ENCODE measurements around the gene LEKR1. TPM values are rescaled to one million over a fixed set of nuclear protein-coding genes. Genes with fewer than 3 reads are reported as not detected.
"Not testable (repeated sequence)": the region's sequence is repeated elsewhere in the genome, so short reads cannot be mapped to it uniquely, and the experiment has no call there.

Gene LEKR1
- total RNA-seq, 2 experiments from 2014 or later, result 1.4 to 1.6 TPM

DNA sequence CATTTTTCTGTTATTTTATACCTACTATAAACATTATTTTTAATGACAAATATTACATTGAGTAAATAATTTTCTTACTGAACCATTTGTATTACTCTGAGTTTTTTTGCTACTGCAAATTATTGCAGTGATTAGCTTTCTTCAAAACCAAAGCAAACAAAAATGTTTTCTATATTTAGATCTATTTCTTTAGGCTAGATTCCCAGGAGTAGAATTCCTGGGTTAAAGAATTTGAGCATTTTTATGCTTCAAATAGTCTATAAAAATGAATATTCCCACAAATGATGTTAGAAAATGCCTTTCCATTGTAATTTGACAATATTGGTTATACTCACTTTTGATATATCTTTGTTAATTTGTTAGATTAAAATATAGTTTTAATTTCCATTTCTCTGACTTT lies 76.8 kb downstream of the LEKR1 start:
- POLR2A ChIA-PET, result no interaction called here
- Mint-ChIP-seq H3K9me3 (no peaks in the 10 kb centered on the region), H3K4me3 (no peak overlapping the region), H3K27me3 (peaks cover 6% of the 10 kb centered on the region), H3K4me1 (no peaks in the 10 kb centered on the region), H3K36me3 (ENCODE audit: low read depth) (no peaks in the 10 kb centered on the region), H3K27ac (no peak overlapping the region)
- no peak for DNase-seq
- CTCF ChIA-PET, result no interaction called here

GRCh38 chr3:156906275-156906674 lies 80.1 kb downstream of the LEKR1 start:
- CTCF ChIA-PET, result no interaction called here
- Mint-ChIP-seq H3K9me3 (no peaks in the 10 kb centered on the region), H3K27ac (no peak overlapping the region)

DNA sequence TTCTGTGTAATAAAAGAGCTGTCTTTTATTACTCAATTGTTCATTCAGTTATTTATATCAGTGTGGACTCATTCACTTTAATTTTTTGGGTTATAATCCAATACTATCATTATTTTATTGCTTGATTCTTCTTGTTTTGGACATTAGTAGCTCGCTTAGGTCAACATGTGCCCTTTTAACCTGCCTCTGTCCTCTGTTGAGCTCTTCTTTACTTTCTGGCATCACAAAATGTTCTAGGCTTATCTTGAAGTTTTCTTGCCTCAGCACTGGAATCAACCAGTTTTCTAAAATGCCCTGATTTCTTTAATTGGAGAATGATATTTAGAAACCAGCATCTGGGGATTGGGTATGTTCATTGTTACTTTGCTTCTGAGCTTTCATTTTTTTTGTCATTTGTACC lies 82.2 kb downstream of the LEKR1 start:
- Mint-ChIP-seq H3K27ac (no peak overlapping the region), H3K36me3 (ENCODE audit: low read depth) (no peaks in the 10 kb centered on the region), H3K4me3 (no peak overlapping the region), H3K4me1 (no peaks in the 10 kb centered on the region), H3K27me3 (peaks cover 6% of the 10 kb centered on the region), H3K9me3 (no peaks in the 10 kb centered on the region)
- CTCF ChIA-PET, result no interaction called here
- POLR2A ChIA-PET, result no interaction called here
- no peak for DNase-seq

More at GRCh38 chr3:156906275-156906674, 80.1 kb downstream of the LEKR1 start:
- Mint-ChIP-seq H3K4me1 (no peaks in the 10 kb centered on the region), H3K36me3 (ENCODE audit: low read depth) (no peaks in the 10 kb centered on the region), H3K4me3 (no peak overlapping the region), H3K27me3 (peaks cover 6% of the 10 kb centered on the region)
- POLR2A ChIA-PET, result no interaction called here
- DNase-seq, result no peak

GRCh38 chr3:156910022-156910421 lies 83.9 kb downstream of the LEKR1 start:
- H3K4me1 Mint-ChIP-seq, result no peaks in the 10 kb centered on the region
- ChIA-PET CTCF (no interaction called here), POLR2A (no interaction called here)
- H3K4me3 Mint-ChIP-seq, result no peak overlapping the region
- peaks cover 2% of the 10 kb centered on the region for H3K9me3 Mint-ChIP-seq
- H3K36me3 Mint-ChIP-seq (ENCODE audit: low read depth), result no peaks in the 10 kb centered on the region
- peaks cover 6% of the 10 kb centered on the region for H3K27me3 Mint-ChIP-seq
- DNase-seq, result no peak
- H3K27ac Mint-ChIP-seq, result no peak overlapping the region

- H3K4me3 Mint-ChIP-seq; H3K36me3 Mint-ChIP-seq (ENCODE audit: low read depth); POLR2A ChIA-PET; H3K9me3 Mint-ChIP-seq; H3K4me1 Mint-ChIP-seq; H3K27ac Mint-ChIP-seq; DNase-seq; H3K27me3 Mint-ChIP-seq; CTCF ChIA-PET: not testable (repeated sequence)
Observed at GRCh38 chr3:156910831-156911230, 84.7 kb downstream of the LEKR1 start.

- H3K4me3 Mint-ChIP-seq; H3K4me1 Mint-ChIP-seq; H3K9me3 Mint-ChIP-seq; H3K27me3 Mint-ChIP-seq; POLR2A ChIA-PET; H3K27ac Mint-ChIP-seq; DNase-seq; CTCF ChIA-PET; H3K36me3 Mint-ChIP-seq (ENCODE audit: low read depth): not testable (repeated sequence)
Observed at GRCh38 chr3:156914300-156914699, 88.1 kb downstream of the LEKR1 start.

GRCh38 chr3:156915372-156915771 lies 89.2 kb downstream of the LEKR1 start:
- ChIA-PET POLR2A (no interaction called here), CTCF (no interaction called here)
- Mint-ChIP-seq H3K36me3 (ENCODE audit: low read depth) (no peaks in the 10 kb centered on the region), H3K9me3 (peaks cover 6% of the 10 kb centered on the region), H3K27me3 (no peaks in the 10 kb centered on the region), H3K4me1 (no peaks in the 10 kb centered on the region), H3K4me3 (no peak overlapping the region), H3K27ac (no peak overlapping the region)
- no peak for DNase-seq

- Mint-ChIP-seq H3K27ac (no peak overlapping the region), H3K36me3 (ENCODE audit: low read depth) (no peaks in the 10 kb centered on the region), H3K27me3 (no peaks in the 10 kb centered on the region), H3K4me1 (no peaks in the 10 kb centered on the region), H3K9me3 (peaks cover 6% of the 10 kb centered on the region), H3K4me3 (no peak overlapping the region)
- POLR2A ChIA-PET, result no interaction called here
- CTCF ChIA-PET, result no interaction called here
- no peak for DNase-seq
Observed at GRCh38 chr3:156918746-156919145, 92.6 kb downstream of the LEKR1 start.

DNA sequence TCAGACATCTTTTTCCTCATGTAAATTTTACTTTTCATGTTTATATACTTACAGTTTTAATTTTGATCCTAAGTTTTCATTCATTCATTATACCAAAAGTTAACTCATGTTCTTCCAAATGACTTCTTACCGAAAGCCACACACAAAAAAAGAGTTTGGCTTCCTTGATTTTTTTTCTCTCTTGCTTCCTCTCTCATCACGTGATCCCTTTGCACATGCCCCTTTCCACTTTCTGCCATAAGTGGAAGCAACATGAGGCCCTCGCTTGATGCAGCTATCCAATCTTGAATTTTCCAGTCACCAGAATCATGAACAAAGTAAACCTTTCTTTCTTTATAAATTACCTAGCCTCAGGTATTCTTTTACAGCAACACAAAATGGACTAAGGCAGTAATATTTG lies 93.7 kb downstream of the LEKR1 start:
- Mint-ChIP-seq H3K9me3 (peaks cover 6% of the 10 kb centered on the region), H3K4me3 (no peak overlapping the region), H3K36me3 (ENCODE audit: low read depth) (no peaks in the 10 kb centered on the region), H3K27me3 (no peaks in the 10 kb centered on the region), H3K27ac (no peak overlapping the region), H3K4me1 (no peaks in the 10 kb centered on the region)
- ChIA-PET POLR2A (no interaction called here), CTCF (no interaction called here)
- DNase-seq, result no peak

DNA sequence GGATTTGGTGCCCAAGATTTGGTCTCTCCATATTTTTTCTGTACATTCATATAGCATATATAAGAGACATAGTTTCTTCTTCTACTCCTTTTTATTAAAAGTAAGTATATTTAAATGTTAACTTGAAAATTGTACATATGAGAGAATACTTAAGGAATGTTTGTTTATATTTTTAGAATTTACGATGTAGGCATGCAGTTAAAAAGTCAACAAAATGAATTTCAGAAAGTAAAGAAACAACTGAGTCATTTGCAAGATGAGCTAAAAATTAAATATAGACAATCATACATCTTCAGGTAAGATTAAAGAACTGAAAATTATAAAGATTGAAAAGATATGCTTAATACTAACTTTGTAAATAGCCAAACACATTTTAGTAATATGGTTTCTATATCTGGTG lies 94.2 kb downstream of the LEKR1 start:
- CTCF ChIA-PET, result no interaction called here
- Mint-ChIP-seq H3K4me3 (no peak overlapping the region), H3K9me3 (peaks cover 3% of the 10 kb centered on the region)

DNA sequence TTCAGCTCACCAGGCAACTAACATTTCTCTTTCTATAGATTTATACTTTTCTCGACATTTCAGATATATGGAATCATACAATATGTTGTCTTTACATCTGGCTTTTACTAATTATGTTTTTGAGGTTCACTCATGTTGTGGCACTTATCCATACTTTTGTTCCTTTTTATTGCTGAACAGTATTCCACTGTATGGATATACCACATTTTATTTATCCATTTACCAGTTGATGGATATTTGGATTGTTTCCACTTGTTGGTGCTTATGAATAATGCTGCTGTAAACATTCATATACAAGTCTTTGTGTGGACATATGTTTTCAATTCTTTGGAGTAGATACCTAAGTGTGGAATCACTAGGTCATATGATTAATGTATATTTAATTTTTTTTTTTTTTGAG lies 97.2 kb downstream of the LEKR1 start:
- CTCF ChIA-PET, result no interaction called here
- Mint-ChIP-seq H3K36me3 (ENCODE audit: low read depth) (no peaks in the 10 kb centered on the region), H3K27me3 (no peaks in the 10 kb centered on the region), H3K4me3 (no peak overlapping the region), H3K9me3 (no peaks in the 10 kb centered on the region), H3K27ac (no peak overlapping the region), H3K4me1 (no peaks in the 10 kb centered on the region)
- POLR2A ChIA-PET, result no interaction called here
- DNase-seq, result no peak

More for the DNA sequence above, 94.2 kb downstream of the LEKR1 start:
- POLR2A ChIA-PET, result no interaction called here
- H3K36me3 Mint-ChIP-seq (ENCODE audit: low read depth), result no peaks in the 10 kb centered on the region
- H3K4me1 Mint-ChIP-seq, result no peaks in the 10 kb centered on the region
- H3K27me3 Mint-ChIP-seq, result no peaks in the 10 kb centered on the region
- no peak for DNase-seq
- H3K27ac Mint-ChIP-seq, result no peak overlapping the region

GRCh38 chr3:156938724-156939123 lies 112.6 kb downstream of the LEKR1 start:
- CTCF ChIA-PET, result no interaction called here
- no peaks in the 10 kb centered on the region for H3K9me3 Mint-ChIP-seq
- DNase-seq, result no peak
- H3K4me1 Mint-ChIP-seq, result no peaks in the 10 kb centered on the region
- H3K27ac Mint-ChIP-seq, result no peak overlapping the region
- peaks cover 16% of the 10 kb centered on the region for H3K27me3 Mint-ChIP-seq
- no peak overlapping the region for H3K4me3 Mint-ChIP-seq
- POLR2A ChIA-PET, result interaction anchor here (1.0 kb wide), 1 partner anchor 97 kb away, joined by 3 read pairs; no protein-coding TSS in a partner anchor
- H3K36me3 Mint-ChIP-seq (ENCODE audit: low read depth), result no peaks in the 10 kb centered on the region

DNA sequence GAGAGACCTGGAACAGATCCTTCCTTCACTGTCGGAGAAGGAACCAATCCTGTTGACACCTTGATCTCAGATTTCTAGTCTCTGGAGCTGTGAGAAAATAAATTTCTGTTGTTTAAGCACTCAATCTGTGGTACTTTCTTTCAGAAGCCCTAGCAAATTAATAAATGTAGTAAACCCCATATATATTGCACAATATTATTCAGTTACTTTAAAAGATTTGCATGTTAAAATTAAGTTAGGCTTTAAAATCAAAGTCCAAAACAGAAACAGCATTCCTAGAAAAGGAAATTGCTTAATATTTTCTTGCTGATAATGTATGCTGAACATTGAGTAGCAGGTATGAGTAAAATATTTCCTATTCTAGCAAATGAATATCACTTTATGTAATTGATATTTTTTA lies 113.2 kb downstream of the LEKR1 start:
- POLR2A ChIA-PET, result interaction anchor here (1.0 kb wide), 1 partner anchor 97 kb away, joined by 3 read pairs; no protein-coding TSS in a partner anchor
- CTCF ChIA-PET, result no interaction called here
- no peaks in the 10 kb centered on the region for H3K4me1 Mint-ChIP-seq

DNA sequence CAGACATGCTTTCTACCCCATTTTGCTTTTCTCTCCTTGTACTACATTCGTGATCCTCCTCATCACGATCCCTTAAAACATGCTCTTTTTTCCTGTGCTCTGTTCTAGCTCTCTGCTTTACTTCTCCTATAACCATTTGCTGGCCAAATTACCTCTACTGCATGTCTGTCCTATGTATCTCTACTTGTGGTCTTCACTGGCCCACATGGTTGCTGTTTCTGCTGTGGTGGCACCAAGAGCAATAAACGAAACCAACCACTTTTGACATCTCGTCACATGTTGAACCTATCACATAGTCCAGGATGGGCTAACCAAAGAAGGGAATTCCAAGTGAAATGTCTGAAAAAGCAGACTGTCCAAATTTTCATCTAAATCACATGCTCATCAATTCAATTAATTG lies 115.2 kb downstream of the LEKR1 start:
- ChIA-PET CTCF (no interaction called here), POLR2A (interaction anchor here (1.0 kb wide), 1 partner anchor 267 kb away, joined by 4 read pairs; the partner anchor contains the start of gene TIPARP)
- no peak for DNase-seq
- H3K9me3 Mint-ChIP-seq, result no peaks in the 10 kb centered on the region
- no peaks in the 10 kb centered on the region for H3K36me3 Mint-ChIP-seq (ENCODE audit: low read depth)
- peaks cover 24% of the 10 kb centered on the region for H3K27me3 Mint-ChIP-seq
- no peak overlapping the region for H3K4me3 Mint-ChIP-seq
- no peaks in the 10 kb centered on the region for H3K4me1 Mint-ChIP-seq
- no peak overlapping the region for H3K27ac Mint-ChIP-seq

More for the DNA sequence above, 113.2 kb downstream of the LEKR1 start:
- no peaks in the 10 kb centered on the region for H3K9me3 Mint-ChIP-seq
- H3K27ac Mint-ChIP-seq, result no peak overlapping the region
- H3K4me3 Mint-ChIP-seq, result no peak overlapping the region
- peaks cover 16% of the 10 kb centered on the region for H3K27me3 Mint-ChIP-seq
- no peaks in the 10 kb centered on the region for H3K36me3 Mint-ChIP-seq (ENCODE audit: low read depth)
- DNase-seq, result no peak

Data from activated CD4-positive, alpha-beta memory T cell treated with anti-CD3 and anti-CD28 coated beads, Interleukin-2, amount 10 ng/mL, durations not matched to agents 7 days and 5 days (primary cell).